Jurkat, Clone E6-1 (cell line): Measurements from ENCODE around the gene JAZF1.
"Not testable (repeated sequence)": the region's sequence is repeated elsewhere in the genome, so short reads cannot be mapped to it uniquely, and the experiment has no call there.

Source experiments
- DNase-seq: peaks from one replicate; pipeline ENCODE4 v3.0.0-alpha.2; 2011; ENCODE audit warnings: low read depth, low spot score
- H3K4me3 ChIP-seq: 2 replicates; pipeline ENCODE4 v1.5.1; 2011; ENCODE audit warnings: mild to moderate bottlenecking, low read length, control low read depth, moderate library complexity

The JAZF1 gene

DNA sequence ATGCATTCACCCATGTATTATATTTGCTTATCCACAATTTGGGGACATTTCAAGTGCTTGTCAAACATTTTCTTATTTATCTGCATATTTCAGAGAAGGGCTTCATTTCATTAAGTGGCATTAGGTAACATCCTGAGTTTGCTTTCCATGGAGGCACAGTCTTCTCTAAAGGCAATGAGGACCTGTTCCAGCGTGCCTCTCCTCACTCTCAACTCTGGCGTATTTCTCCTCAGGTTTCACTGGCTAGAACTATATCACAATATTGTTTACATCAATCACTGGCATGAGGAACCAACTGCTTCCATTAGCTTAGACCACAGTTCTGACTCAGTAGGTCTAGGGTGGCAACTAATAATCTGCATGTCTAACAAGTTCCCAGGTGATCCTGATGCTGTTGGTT, 263.5 kb downstream of the JAZF1 start:
- DNase-seq = no peak
- no peak overlapping the region for H3K4me3 ChIP-seq

DNA sequence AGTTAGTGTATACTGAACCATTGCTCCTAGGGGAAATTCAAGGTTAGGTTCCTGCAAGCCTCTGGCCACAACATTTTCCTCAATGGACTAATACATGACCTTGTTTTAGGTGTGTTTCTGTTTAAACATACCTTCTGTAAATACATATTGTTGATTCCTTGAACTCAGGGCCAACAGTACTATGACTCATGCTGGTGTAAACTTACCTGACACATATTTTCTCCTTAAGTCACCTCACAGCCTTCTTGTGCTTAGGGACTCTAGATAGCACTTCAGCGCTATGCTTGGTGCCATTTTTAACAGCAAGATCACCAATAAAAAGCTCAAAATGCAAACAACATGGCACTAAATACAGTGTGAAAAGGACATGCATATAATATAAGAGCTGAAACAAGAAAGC, 264.2 kb downstream of the JAZF1 start:
- DNase-seq = no peak
- no peak overlapping the region for H3K4me3 ChIP-seq

DNA sequence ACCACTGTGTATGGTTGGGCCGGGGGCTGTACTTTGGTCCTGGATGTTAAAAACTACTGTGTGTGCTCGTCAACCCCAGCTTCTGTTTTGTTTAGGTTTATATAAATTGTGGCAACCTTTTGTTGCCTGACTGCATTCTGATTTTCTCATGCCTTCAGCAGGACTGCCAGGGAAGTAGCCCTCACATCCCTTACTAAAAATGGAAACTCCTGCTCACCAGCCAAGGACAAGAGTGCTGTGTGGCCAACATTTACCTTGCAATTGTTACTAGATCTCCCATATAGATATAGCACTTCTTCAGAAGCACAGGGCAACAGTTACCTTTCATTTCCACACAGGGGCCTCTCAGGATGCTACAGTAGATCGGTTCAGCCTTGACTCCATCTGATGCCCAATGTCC, 266.2 kb downstream of the JAZF1 start:
- H3K4me3 ChIP-seq = no peak overlapping the region
- no peak for DNase-seq

DNA sequence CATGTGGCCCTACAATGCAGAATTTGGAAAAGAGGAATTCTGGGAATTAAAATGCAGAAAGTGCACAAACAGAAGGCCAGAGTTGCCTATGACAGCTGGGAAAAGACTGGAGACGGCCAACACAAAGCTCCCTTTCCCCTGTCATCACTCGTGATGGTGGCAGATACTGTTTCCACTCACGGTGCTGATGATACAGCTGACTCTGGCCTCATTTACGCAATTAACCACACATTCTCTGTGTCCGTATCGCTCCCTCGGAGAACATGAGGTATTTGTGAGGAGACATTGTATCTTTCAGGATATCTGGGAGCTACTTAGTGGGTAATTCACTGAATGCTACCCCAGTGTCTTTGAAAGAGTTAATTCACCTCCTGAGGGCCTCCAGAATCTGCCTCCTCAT, 267.8 kb downstream of the JAZF1 start:
- DNase-seq = no peak
- H3K4me3 ChIP-seq = no peak overlapping the region

DNA sequence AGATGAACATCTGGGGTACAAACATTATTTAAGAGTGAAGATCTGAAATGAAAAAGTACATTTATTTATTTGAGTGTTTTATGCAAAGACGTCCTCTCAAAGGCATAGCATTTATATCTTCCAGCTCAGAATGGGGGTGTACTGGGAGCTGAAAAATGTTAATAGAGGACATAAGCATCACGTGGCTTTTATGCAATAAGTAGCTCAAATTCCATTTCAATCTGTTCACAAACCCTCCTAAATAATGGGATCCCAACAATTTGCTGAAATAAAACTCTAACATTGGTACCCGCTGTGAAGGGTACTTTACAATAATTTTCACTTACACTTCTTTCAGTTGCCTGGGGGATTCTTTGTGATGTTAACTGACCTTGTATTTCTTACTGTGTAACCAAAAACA, 268.7 kb downstream of the JAZF1 start:
- no peak overlapping the region for H3K4me3 ChIP-seq
- DNase-seq = no peak

DNA sequence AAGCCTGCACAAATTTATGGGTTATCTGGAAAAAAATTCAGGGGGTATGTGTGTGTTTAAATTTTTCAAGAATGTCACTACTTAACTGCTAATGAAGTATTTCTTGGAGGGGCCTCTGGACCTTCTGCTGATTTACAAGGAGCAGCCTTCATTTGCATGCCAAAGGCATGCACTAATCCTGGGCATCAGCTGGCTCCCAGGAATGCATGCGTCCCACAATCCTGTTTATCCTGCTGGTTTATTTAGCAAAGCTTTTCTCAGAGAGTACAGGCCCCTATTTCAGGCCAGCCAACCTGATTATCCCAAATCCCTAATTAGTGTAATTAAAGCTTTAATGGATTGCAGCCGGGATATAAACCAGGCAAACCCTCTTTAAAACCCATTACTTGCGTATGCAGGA, 270.3 kb downstream of the JAZF1 start:
- no peak overlapping the region for H3K4me3 ChIP-seq
- DNase-seq = no peak

DNA sequence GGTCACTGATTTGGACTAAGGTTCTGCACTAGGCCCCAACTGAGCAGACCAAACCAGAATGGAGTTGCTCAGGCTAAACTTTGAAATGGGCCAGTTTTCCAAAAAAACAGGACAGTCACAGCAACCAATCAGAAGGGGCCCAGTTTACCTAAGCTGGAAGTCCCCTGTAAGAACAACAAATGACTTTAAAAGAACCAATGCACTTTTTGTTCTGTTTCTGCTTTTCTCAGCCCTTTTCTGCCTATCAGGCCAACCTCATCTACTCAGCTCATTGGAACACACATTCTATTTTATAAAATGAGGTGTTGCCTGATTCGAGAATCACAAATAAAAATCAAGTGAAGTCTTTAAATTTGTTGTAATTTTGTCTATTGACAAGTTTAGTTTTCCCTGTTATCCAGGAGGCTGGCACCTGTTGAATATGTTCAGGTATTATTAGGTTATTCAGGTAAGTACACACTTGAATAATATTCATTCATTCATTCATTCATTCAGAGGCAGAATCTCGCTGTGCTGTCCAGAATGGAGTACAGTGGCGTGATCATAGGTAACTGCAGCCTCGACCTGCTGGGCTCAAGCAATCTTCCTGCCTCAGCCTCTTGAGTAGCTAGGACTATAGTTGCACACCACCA, 271.9 kb downstream of the JAZF1 start:
- no peak overlapping the region for H3K4me3 ChIP-seq
- no peak for DNase-seq

DNA sequence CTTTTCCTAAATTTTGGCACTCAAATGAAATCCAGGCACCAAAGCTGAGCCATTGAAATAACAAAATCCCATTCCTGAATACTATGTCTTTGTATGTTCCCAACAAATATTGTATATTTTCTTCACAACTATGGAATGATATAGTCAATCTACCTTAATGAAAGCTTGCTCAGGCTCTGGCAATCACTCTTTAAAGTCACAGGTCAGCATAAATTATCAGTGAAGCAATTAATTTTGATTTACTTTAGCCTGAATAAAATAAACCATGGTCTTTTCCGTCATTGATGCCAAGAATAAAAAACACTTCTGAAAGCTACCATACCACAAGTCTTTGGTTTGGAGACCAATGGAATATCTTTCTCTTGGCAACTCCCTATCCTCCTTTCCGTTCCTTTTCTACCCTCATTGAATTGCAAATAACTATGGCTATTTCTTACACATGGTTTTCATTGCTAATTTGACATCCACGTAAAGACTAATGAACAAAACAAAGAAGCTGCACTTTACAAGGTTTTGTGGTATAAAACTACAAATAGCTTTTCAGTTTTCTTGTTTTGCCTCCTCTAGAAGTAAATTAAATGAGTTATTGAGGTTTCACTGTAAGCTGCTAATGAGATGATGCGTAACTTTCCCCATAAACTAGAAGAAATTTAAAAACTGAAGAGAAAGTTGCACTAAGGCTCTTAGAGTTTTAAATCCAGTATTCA, 274.1 kb downstream of the JAZF1 start:
- H3K4me3 ChIP-seq = no peak overlapping the region
- DNase-seq = no peak

DNA sequence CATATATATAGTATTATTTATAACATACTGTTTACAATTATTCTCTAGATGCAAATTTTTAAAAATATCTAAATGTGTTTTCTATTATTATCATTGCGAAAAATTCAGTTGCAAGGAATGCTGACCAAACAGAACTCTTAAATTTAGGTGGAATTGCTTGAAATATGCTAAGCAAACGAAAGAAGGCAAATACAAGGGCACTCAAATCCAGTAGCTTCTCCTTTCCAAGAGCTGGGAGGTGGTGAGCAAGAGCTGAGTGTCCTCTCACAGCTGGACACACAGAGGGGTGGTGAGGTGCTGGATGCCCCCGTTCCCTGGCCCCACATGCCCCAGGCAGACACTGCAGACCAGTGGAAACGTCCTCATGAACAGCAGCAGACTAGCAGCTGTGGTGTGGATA, 274.6 kb downstream of the JAZF1 start:
- DNase-seq = no peak
- H3K4me3 ChIP-seq = no peak overlapping the region

DNA sequence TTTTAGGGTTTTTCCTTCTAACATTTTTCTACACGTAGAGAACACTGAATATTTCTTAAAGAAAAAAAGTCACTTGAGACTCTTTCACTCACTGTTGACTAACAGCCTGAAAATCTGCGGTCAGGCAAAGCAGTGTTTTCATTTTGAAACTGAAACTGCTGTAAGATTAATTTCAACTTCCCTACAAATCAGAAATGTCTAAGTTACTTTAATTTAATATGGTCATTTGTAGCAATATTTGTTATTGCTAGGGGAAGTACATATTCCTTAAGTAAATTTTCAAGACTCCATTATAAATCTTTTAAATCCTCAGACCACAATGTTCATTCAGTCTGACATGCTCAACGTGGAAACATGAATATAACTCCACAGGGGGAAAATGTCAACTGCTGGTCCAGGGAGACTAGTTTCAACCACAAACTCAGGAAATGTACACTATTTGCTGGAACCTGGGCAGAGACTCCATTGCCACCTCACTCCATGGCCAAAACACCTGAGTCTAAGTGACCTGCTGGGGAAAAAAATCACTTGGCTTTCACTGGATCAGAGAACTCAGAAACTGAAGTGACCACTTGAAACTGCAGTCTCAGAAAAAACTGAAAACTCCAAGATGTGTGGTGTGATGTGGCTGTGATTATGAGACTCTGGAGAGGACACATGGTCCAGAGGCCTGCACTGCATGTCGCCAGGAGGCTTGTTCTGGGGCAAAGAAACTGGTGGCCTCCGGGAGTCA, 279.4 kb downstream of the JAZF1 start:
- H3K4me3 ChIP-seq = no peak overlapping the region
- peak; percentile 20 for DNase-seq

DNA sequence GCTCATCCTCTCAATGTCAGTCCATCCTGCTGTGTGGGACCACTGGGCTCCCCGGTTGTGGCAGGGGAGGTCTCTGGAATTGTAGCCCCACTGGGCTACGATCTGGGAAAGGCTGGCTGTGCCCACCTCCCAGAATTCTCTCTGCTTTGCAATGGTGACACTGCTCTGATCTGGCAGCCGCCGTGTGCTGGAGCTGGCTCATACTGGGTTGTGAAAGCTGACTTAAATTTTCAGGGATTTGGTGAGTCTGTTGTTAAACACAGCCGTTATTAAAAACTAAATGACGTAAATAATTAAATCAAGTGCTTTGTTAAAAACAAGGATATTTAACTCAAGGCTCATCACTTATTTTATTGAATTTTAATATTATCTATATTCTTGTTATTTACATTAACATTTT, 280.6 kb downstream of the JAZF1 start:
- no peak overlapping the region for H3K4me3 ChIP-seq

DNA sequence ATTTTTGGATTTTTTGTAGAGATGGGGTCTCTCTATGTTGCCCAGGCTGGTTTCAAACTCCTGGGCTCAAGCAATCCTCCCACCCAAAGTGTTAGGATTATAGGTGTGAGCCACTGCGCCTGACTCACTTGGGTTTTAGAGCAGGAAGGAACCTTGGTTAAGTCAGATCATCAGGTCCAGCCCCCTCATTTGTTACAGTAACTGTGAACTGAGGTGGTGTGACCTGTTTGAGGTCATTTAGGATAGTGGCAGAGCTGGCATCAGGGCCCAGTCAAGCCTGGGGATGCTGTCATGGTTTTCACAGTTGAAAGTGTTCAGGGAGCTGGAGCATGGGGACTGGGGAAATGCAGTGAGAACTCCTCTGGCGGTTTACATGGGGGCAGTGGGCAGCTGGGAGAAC, 281.0 kb downstream of the JAZF1 start:
- H3K4me3 ChIP-seq = no peak overlapping the region
- no peak for DNase-seq

More for the DNA sequence above, 280.6 kb downstream of the JAZF1 start:
- no peak for DNase-seq

DNA sequence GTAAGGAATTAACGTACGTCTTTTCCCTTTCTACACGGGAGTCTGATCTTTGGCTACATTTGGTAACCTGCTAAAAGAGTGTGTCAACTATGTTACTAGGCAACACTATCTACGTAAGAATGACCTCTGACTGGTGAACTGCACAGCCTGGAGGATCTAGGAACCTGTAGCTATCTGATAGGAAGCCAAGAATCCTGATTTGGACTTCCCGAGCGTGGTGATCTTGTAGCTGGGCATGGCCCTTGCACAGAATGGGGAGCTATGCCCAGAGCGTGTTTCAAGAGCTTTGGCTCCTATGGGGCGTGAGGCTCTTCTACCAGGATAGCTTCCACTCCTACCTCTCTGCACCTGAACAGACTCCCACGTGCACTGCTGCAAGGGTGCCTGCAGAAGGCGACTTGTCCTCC, 283.2 kb downstream of the JAZF1 start:
- H3K4me3 ChIP-seq = no peak overlapping the region
- DNase-seq = no peak

DNA sequence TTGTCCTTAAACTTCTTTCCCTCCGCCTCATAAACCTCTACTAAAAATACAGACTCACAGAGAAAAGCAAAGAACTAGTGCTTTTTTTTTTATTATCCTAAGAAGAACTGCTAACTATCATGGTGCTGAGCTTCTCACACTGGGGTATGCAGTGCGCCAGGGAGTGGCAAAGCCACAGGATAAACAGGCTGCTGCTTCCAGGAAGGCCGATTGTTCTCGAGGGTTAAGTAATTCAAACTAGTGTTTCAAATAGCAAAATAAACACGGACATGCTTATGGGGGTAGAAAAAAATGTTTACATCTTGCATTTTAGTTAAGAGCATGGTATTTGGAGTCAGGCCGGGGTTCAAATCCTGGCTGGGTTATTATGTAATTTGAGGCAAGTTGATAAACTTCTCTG, 283.6 kb downstream of the JAZF1 start:
- DNase-seq = no peak
- no peak overlapping the region for H3K4me3 ChIP-seq

DNA sequence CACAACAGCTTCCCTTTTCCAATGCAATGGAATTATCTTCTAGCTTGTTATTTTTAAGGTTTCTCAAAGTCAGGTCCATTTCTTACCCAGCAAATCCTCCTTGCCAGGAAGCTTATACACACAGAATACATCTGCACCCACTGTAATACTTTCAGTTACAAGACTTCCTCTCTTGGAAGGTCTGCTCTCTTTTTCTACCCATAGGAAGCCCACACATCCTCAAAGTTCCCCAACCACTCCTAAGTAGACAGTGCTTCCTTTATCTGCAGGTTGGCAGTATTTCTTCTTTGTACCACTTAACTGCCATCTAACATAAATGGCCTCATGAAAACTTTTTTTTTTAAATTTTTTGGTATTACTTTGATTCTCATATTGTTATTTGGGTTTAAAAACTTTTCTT, 285.0 kb downstream of the JAZF1 start:
- H3K4me3 ChIP-seq = no peak overlapping the region
- DNase-seq = peak; percentile 65

DNA sequence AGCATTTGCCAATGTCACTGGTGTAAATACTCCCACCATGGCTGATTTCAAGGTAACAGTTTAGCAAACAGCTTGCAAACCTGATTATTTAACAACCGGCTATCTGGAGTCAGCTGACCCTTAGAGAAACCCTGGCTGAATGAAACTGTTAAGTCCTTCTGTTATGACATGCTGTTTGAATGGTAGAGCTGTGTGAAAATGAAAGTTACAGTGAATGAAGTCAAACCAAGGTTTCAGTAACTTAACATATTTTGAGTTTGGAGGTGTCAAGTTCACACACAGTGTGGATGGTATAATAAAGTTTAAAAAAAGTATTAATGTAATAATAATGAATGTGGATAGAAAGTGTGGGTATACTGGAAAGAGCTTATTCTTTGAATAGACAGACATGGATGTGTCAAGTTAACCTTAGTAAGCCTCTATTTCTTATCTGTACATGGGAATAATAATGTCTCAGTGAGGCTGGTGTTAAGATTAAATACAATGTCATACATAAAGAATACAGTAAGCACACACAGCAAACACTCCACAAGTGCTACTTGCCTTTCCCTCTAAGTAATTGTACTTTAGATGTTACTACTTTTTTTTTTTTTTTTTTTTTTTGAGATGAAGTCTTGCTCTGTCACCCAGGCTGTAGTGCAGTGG, 290.3 kb downstream of the JAZF1 start:
- no peak for DNase-seq
- no peak overlapping the region for H3K4me3 ChIP-seq

DNA sequence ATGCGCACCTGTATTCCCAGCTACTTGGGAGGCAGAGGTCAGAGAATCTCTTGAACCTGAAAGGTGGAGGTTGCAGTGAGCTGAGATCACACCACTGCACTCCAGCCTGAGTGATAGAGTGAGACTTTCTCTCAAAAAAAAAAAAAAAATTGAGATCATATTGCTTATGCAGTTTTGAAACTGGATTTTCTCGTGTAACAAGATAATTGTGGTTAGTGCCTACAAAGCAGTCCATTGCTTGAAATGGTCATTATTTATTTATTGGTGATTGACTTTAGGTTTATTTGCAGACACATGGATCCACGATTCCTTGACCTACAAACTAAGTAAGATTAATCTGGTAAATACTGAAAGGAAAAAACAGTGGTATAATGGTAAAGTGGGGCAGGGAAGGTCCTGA, 290.8 kb downstream of the JAZF1 start:
- DNase-seq = no peak
- H3K4me3 ChIP-seq = no peak overlapping the region

DNA sequence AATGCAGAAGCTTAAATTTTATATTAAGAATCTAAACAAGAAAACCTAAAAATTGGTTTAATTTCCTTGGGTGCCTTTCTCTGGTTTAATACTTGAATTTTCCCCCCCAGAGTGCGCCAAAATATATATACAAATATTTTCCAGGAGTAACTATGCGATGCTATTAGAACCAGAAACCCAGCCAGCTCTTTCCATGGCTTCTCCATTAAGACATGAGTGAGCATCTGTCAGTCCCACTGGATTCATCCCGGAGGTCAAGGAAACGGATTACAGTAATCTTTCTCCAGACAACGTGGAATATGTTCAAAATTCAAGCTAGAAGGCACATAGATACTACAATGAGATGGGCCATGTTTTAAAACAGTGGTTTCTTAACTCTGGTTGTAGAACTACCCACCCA, 291.9 kb downstream of the JAZF1 start:
- H3K4me3 ChIP-seq = no peak overlapping the region
- no peak for DNase-seq

DNA sequence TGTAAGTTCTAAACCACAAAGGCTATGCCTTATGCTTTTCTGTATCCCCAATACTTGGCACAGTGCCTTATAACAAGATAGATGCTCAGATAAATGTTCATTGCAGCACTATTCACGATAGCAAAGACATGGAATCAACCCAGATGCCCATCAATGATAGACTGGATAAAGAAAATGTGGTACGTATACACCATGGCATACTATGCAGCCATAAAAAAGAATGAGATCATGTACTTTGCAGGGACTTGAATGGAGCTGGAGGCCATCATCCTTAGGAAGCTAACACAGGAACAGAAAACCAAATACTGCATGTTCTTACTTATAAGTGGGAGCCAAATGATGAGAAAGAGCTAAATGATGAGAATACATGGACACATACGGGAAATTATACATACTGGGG, 293.9 kb downstream of the JAZF1 start:
- DNase-seq, H3K4me3 ChIP-seq: not testable (repeated sequence)

DNA sequence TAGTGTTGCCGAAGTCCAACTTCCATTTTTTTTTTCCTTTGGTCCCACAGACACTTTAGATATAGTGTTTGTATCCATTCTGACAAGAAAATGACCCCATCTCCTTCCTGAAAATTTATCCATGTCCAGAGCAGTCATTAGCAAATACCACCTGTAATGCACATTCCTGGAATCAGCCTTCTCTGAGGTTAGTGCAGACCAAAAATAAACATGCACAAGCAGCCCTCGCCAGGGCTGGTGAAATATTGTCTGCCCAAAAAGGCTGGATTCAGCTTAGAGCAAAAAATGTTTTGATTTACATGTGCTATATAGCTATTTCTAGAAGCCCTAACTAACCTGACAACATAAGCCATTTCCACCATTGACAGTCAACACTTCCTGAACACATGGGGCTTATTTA, 294.9 kb downstream of the JAZF1 start:
- H3K4me3 ChIP-seq = no peak overlapping the region
- no peak for DNase-seq
